ENCODE results near the gene CPB2. TPM values are rescaled to one million over a fixed set of nuclear protein-coding genes. Genes with fewer than 3 reads are reported as not detected.

Gene CPB2
- total and polyA plus RNA-seq, 9 donors = 0.38 TPM; not detected in 8

DNA sequence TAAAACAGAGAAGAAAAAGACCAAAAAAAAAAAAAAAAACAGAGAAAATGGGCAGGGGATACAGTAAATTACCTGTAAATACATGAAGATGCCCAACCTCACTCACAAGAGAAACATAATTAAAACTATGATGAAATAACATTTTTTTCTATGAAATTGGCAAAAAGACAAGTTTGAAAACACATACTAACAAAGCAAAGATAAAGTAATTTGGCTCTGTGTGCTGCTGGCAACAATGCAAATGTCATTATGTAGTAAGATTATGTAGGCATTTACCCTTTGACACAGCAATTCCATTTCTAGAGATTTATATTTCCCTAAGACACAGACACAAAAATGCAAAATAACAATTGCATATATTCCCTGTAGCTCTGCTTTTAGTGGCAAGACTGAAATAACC lies 72.5 kb downstream of the CPB2 start:
- intact Hi-C loops (cut with DNase I) = no loop called here
- DNase-seq = no peak
- no peaks in the 10 kb centered on the region for H3K9me3 ChIP-seq
- H3K4me3 ChIP-seq = no peak overlapping the region
- TF ChIP-seq, protein P1, sequence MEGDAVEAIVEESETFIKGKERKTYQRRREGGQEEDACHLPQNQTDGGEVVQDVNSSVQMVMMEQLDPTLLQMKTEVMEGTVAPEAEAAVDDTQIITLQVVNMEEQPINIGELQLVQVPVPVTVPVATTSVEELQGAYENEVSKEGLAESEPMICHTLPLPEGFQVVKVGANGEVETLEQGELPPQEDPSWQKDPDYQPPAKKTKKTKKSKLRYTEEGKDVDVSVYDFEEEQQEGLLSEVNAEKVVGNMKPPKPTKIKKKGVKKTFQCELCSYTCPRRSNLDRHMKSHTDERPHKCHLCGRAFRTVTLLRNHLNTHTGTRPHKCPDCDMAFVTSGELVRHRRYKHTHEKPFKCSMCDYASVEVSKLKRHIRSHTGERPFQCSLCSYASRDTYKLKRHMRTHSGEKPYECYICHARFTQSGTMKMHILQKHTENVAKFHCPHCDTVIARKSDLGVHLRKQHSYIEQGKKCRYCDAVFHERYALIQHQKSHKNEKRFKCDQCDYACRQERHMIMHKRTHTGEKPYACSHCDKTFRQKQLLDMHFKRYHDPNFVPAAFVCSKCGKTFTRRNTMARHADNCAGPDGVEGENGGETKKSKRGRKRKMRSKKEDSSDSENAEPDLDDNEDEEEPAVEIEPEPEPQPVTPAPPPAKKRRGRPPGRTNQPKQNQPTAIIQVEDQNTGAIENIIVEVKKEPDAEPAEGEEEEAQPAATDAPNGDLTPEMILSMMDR (IDR thresholded peaks at IDR 0.05) = no peak
- TF ChIP-seq POLR2A (IDR thresholded peaks at IDR 0.05) = no peak
- no peak overlapping the region for H3K27ac ChIP-seq
- no peaks in the 10 kb centered on the region for H3K27me3 ChIP-seq
- H3K36me3 ChIP-seq = no peaks in the 10 kb centered on the region
- no peaks in the 10 kb centered on the region for H3K4me1 ChIP-seq (ENCODE audit: insufficient read depth)

DNA sequence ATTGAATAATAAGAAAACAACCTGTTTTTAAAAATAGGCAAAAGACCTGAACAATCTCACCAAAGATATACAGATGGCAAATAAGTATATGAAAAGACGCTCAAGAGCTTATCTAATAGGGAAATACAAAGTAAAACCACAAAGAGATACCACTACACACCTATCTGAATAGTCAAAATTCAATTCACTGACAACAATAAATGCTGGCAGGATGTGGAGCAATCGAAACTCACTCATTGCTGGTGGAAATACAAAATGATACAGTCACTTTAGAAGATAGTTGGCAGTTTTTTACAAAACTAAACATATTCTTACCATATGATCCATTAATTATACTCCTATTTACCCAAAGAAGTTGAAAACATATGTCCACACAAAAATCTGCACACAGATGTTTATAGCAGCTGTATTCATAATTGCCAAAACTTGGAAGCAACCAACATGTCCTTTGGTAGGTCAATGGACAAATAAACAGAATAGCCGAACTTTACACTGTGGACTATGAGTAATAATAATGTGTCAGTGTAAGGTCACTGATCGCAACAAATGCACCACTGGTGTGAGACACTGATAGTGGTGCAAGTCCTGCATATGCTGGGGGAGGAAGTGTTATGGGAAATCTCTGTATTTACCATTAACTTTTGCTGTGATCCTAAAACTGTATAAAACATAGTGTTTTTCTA lies 73.1 kb downstream of the CPB2 start:
- Histone ChIP-seq H3K27me3 (no peaks in the 10 kb centered on the region), H3K4me3 (no peak overlapping the region), H3K4me1 (ENCODE audit: insufficient read depth) (no peaks in the 10 kb centered on the region), H3K27ac (no peak overlapping the region), H3K36me3 (no peaks in the 10 kb centered on the region), H3K9me3 (no peaks in the 10 kb centered on the region)
- no peak for TF ChIP-seq POLR2A (IDR thresholded peaks at IDR 0.05)
- no peak for TF ChIP-seq EP300 (IDR thresholded peaks at IDR 0.05)
- TF ChIP-seq, protein P1 (IDR thresholded peaks at IDR 0.05) = no peak
- no peak for DNase-seq
- 85 to 94% (median 91%) methylated on average over 4 of the region's 4 CpGs for WGBS, 3 donors
- intact Hi-C loops (cut with DNase I) = no loop called here

DNA sequence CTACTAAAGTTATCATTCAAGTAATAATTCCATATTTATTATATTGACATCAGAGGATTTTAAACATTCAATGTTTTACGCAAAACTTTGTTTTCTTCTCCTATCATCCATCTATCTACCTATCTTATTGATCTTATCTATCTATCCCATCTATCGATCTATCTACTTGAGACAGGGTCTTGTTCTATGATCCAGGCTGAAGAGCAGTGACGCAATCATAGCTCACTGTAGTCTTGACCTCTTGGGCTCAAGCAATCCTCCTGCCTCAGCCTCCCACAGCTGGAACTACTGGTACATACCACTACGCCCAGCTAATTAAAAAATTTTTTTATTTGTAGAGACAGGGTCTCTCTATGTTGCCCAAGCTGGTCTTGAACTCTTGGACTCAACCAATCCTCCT lies 79.7 kb downstream of the CPB2 start:
- 97 to 98% (median 97%) methylated on average over 4 of the region's 4 CpGs for WGBS, 3 donors
- no peak for TF ChIP-seq POLR2A (IDR thresholded peaks at IDR 0.05)
- no peak for TF ChIP-seq EP300 (IDR thresholded peaks at IDR 0.05)
- TF ChIP-seq, protein P1 (IDR thresholded peaks at IDR 0.05) = no peak
- intact Hi-C loops (cut with DNase I) = no loop called here

DNA sequence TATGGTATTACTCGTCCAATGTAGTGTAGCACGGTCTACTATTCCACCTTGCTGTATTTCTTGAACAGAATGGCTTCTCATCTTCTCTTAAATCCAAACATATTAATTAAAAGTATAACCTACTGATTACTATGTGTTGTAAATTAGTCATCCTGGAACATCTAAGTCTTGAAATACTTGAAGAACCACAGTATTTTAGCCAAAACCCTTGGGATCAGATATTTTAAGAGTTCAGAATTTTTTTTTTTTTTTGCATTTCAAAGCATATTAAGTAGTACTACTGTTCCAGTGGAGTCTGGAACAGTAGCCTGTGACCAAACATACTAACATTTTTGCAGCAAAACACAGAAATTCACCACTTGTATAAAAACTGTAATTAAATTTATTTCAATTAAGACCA lies 82.4 kb downstream of the CPB2 start:
- Histone ChIP-seq H3K4me1 (ENCODE audit: insufficient read depth) (no peaks in the 10 kb centered on the region), H3K4me3 (no peak overlapping the region), H3K27me3 (no peaks in the 10 kb centered on the region), H3K9me3 (no peaks in the 10 kb centered on the region), H3K36me3 (no peaks in the 10 kb centered on the region), H3K27ac (no peak overlapping the region)
- intact Hi-C loops (cut with DNase I) = no loop called here
- DNase-seq = no peak
- 92 to 93% (median 93%) methylated on average over 2 of the region's 2 CpGs for WGBS, 3 donors
- no peak for TF ChIP-seq POLR2A (IDR thresholded peaks at IDR 0.05)
- TF ChIP-seq EP300 (IDR thresholded peaks at IDR 0.05) = no peak
- TF ChIP-seq, protein P1 (IDR thresholded peaks at IDR 0.05) = no peak

More for the DNA sequence above, 79.7 kb downstream of the CPB2 start:
- H3K4me1 ChIP-seq (ENCODE audit: insufficient read depth) = no peaks in the 10 kb centered on the region
- no peaks in the 10 kb centered on the region for H3K9me3 ChIP-seq
- no peaks in the 10 kb centered on the region for H3K36me3 ChIP-seq
- DNase-seq = no peak
- no peaks in the 10 kb centered on the region for H3K27me3 ChIP-seq
- H3K4me3 ChIP-seq = no peak overlapping the region
- H3K27ac ChIP-seq = no peak overlapping the region
